GM21528 (cell line): ENCODE data around the gene TPPP3.

Source experiments
- ATAC-seq: cut with Tn5 transposase; IDR thresholded peaks from one replicate; pipeline ENCODE4 v1.9.1; 2021; ENCODE audit warnings: mild to moderate bottlenecking, moderate library complexity; ENCODE audit not compliant: unreplicated experiment, low FRiP score

The TPPP3 gene

DNA sequence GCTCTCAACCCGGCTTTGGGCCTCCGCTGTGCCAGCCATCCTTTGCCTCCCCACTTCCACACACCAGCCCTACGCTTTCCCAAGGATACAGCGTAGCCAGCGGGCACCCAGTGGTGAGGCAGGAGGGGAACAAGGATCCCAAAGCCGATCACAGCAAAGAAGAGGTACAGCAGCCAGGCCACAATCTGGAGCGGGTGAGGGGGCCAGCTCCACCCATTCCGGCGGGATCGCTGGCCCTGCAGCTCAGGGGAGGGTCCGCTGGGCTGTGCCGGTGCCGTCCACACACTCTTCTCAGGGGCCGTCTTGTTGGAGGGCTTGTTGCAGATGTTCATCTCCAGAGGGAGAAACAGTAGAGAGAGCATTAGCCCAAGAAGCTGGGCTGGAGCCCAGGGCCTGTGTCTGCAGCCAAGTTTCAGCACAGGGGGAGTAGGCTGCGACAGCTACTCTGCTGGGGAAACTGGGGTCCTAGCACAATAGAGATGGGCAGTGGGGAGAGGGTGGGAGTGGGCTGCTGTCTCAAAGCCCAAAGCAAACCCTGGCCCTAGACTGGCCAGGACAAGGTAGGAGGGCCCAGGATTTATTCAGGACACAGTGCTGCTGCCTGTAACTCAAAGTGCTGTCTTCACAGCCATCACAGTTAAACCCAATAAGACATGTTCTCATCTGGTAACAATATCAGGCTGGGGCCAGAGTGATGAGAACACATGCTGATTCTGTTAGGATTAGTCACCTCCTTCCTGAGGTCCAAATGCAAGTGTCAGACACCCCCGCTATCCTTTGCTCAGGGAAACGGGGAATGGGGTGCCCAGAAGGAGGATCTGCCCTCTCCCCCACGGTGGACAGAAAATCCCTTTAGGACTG, 13.0 kb upstream of the TPPP3 start:
- ATAC-seq, result no peak

DNA sequence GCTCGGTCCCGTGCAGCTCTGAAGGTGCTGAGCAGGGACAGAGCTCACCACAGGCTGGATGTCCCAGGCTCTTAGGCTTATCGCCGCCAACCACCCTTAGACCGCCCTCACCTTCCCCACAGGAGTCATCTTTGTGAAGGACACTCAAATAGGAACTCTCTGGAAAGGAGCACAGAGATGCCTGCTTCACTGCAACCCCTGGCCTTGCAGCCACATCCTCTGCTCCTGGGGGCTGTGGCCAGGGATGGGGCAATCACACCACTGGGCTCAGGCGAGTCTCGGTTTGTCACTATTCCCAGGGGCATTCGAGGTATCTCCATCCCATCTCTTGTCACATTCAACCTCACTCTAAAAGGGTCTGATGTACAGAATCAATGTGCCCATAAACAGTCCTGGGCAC, 12.0 kb upstream of the TPPP3 start:
- no peak for ATAC-seq

DNA sequence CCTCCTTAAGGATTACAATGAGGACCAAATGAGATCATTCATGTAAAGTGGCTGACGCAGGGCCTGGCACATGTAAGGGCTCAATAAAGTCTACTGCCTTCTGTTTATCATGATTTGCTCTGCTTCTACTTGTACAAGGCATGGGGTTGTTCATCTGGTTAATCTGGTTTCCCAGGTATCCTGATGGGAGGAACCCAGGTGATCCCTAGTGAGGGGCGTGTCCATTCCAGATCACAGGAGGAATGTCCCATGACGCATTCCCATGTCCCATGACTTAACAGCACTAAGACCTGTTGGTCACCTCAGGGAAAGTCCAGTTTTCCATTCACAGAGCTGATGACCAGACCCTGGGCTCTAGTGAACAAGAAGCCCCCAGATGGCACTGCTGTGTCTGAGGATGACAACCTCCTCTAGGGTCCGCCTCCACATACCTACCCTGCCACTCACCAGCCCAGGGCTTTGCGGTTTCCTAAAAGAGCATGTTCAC, 11.5 kb upstream of the TPPP3 start:
- no peak for ATAC-seq

- no peak for ATAC-seq
These were observed 10.8 kb upstream of the TPPP3 start for GRCh38 chr16:67403976-67404555.

DNA sequence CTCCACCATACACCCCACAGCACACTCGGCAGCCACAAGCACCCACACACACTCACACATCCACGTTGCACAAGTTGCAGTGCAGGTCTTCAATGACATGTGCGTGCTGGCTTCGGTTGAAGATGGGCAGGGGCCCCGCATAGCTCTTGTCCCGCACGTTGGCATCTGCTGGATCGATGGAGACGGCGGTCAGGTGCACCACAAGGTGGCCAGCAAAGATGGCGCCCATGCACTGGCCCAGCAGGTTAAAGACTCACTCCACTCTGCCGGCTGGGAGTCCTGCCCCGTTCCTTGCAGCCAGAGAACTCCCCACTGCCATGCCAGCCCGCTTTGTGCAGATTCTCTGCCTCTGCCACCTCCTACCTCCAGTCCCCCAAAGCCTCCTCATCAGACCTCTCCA, 7.6 kb upstream of the TPPP3 start:
- ATAC-seq, result no peak

GRCh38 chr16:67399749-67400704, 6.7 kb upstream of the TPPP3 start:
- ATAC-seq, result no peak

GRCh38 chr16:67399218-67399733, 6.0 kb upstream of the TPPP3 start:
- ATAC-seq, result no peak

- ATAC-seq, result no peak
These were observed 5.4 kb upstream of the TPPP3 start for GRCh38 chr16:67398546-67399217.

- ATAC-seq, result no peak
These were observed 4.7 kb upstream of the TPPP3 start for GRCh38 chr16:67397812-67398545.

DNA sequence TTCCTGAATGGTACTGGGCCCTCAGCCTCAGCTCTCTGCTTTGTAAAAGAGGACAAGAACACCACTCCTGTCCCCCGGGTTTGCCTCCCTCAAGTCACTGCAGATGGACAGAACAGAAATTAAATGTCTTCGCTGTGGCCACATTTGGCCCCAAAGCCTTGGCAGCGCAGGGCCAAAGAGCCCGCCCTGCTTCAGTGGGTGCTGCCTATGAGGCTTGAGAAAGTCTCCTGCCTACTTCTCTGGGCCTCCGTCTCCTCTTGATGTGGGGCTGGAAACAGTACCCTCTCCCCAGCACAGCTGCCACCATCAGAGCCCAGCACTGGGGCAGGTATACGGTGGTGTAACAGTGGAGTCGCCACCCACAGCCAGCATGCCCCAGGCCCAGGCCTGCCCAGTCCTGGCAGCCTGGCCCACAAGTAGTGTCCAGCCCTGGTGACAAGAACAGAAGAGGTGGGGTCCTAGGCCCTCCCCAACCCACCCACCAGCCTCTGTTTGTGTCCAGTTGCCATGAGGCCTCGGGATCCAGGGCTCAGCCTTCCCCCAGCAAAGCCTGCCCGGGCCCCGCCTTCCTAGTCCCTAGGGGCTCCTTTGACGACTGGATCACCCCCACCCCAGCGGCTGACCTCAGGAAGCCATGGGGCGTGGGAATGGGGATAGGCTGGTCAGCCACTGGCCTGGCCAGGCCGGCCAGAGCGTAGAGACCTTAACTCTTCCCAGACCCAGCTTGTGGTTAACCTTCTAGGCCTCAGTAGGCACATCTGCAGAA, 3.9 kb upstream of the TPPP3 start:
- no peak for ATAC-seq

DNA sequence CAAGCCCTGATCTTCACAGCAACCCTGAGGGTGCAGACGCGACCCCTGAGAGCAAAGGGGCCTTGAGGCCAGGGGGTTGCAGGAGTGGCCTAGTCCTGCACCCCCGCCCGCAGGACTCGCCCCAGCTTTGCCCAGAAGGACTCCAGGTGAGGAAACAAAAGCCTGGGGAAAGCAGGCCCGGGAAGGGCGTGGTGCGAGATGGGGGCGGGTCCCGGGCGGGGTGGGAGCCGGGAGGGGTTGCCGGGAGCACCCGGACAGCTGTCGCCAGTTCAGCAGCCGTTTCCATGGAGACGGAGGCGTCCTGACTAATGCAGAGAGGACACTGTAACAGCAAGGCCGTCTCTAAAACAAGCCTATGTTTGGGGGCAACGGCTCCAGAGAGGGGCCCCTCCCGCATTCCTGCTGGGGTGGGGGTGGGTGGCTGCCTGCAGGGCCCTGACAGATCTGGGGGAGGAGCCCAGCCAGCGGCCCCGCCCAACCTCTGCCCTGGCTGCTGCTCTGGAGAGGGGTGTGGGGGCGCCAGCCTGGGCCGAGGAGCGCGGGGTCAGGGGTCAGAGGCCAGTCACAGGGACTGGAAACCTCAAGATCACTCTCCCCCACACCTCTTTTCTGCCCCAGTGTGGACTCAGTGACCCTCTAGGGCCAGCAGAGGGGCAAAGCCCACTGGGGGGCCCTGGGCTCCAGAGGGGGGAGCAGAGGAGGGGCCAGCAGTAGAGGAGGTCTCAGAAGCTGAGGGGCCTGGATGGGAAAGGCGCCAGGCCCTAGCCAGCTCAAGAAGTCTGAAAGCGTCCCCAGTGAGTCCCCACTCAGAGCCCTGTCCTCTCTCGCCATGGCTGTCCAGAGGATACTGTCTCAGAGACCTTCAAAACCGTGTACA, 3.1 kb upstream of the TPPP3 start:
- no peak for ATAC-seq

DNA sequence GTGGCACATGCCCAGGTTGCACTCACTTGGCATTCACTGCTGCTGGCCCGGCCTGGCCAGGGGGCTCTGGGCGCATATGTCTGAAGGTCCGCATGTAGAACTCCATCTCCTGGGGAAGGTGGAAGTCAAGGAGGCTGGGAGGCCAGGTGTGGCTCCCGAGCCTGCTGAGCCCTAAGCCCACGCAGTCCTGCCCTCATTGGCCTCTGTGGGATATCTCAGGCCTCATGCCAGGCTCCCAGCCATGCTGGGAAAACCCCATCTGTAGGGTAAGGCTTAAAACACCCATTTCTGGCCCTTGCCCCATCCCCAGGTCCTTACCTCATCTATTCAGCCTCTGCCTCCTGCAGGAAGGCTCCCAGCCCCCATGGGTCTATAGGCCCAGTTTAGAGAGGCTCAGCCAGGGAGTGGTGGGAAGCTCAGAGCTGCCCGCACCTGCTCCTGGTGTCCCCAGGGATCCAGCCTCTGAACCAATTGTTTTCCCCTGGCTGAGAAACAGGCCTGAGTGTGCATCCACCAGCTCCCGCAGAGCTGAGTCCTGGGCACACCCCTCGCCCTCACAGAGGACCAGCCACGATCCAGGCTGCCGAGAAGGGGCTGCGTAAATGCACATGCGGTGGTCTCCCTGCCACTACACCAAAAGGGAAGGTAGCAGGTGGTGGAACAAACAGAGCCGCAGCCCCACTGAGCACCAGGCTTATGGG, 2.3 kb upstream of the TPPP3 start:
- ATAC-seq, result no peak

- ATAC-seq, result no peak
These were observed 1.8 kb upstream of the TPPP3 start for GRCh38 chr16:67395105-67395457.

GRCh38 chr16:67394155-67395104, 1.1 kb upstream of the TPPP3 start:
- no peak for ATAC-seq

- ATAC-seq, result no peak
These were observed 473 bp upstream of the TPPP3 start for GRCh38 chr16:67393788-67394154.
